ENCODE results near the gene DUSP14.

DNA sequence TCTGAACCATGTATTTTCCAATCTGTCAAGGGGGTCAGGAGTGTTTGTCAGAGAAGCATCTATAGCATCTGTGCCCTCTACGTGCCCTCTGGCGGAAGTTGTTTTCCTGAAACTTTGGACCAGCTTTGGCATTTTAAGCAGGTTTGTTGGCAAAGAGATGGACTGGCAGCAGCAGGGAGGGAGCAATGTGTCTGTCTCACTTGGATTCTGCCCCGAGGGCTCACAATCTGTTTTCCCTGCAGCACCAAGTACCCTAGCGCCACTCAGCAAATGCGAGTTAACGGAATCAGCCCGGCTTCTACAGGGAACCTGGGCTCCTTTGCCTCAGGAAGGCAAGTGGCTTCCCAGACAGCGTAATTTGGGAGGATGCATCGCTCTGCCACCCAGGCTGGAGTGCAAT lies 17.4 kb downstream of the DUSP14 start:
- TF ChIP-seq CTCF (IDR thresholded peaks at IDR 0.05) = no peak
- no peak for TF ChIP-seq POLR2A (IDR thresholded peaks at IDR 0.05)
- TF ChIP-seq POLR2AphosphoS5 (IDR thresholded peaks at IDR 0.05) = no peak

Measured in upper lobe of left lung (tissue), 4 donors.